Colonic mucosa (tissue), 4 donors: ENCODE measurements around the gene PCYT1A. TPM values are rescaled to one million over a fixed set of nuclear protein-coding genes. Genes with fewer than 3 reads are reported as not detected.

Experiments used
- DNase-seq: peaks from one replicate; pipeline ENCODE4 v3.0.0-alpha.2; 2020
- H3K27ac ChIP-seq: fragments of 200-600 bp; one replicate; pipeline ENCODE4 v1.8.0; 2021
- H3K27me3 ChIP-seq: fragments of 200-600 bp; one replicate; pipeline ENCODE4 v1.8.0; 2021
- H3K36me3 ChIP-seq: fragments of 200-600 bp; one replicate; pipeline ENCODE4 v1.8.0; 2021
- H3K4me1 ChIP-seq: fragments of 200-600 bp; one replicate; pipeline ENCODE4 v1.8.0; 2021; ENCODE audit warnings: mild to moderate bottlenecking
- H3K4me3 ChIP-seq: fragments of 200-600 bp; one replicate; pipeline ENCODE4 v1.8.0; 2021
- H3K9ac ChIP-seq, 2 donors: one replicate each; pipeline ENCODE4 v1.7.0; 2013; ENCODE audit warnings: control low read depth in 2 of 2, low read depth in 2 of 2, low read length in 2 of 2
- H3K9me3 ChIP-seq: fragments of 200-600 bp; one replicate; pipeline ENCODE4 v1.8.0; 2021
- CTCF ChIP-seq: fragments of 200-600 bp; IDR thresholded peaks from one replicate; pipeline ENCODE4 v1.8.0; 2022; ENCODE audit warnings: antibody characterized with exemption, mild to moderate bottlenecking
- intact Hi-C: fragments of 100-400 bp; cut with DNase I; formaldehyde crosslinking; loops from one replicate; pipeline ENCODE4 v1.14.1; 2022
- total RNA-seq, 2 donors: library from RNA; stranded (reverse); fragmentation: NEBNext Ultra II Directional in 1 of 2; extraction: Animal tissue kit (Norgen Biotek cat#: 25700) in 1 of 2; gene quantifications; one replicate each; pipeline ENCODE4 v1.2.1, GENCODE V29; 2021
- donor health status: healthy.
- donor health status: DM: no; HTN: no; CAD: no.
- donor health status: DM: no; HTN: no; CAD: no.

Gene PCYT1A
- total RNA-seq, 2 donors from 2014 or later = 56.1 to 61.5 TPM

GRCh38 chr3:196219194-196219969 lies 68.1 kb downstream of the PCYT1A start:
- peak overlapping the region; percentile 33 for H3K27ac ChIP-seq
- H3K9me3 ChIP-seq = no peaks in the 10 kb centered on the region
- peaks cover 22% of the 10 kb centered on the region for H3K4me1 ChIP-seq
- H3K27me3 ChIP-seq = no peaks in the 10 kb centered on the region
- no peak for TF ChIP-seq CTCF
- intact Hi-C loops = no loop called here
- H3K9ac ChIP-seq = peak overlapping the region in 1 of 2 donors; percentile 51
- DNase-seq = peak; percentile 57
- H3K36me3 ChIP-seq = no peaks in the 10 kb centered on the region
- peak overlapping the region; percentile 18 for H3K4me3 ChIP-seq

- Histone ChIP-seq H3K27ac (no peak overlapping the region), H3K27me3 (no peaks in the 10 kb centered on the region), H3K4me1 (peaks cover 22% of the 10 kb centered on the region), H3K4me3 (no peak overlapping the region), H3K9ac (no peak overlapping the region), H3K9me3 (no peaks in the 10 kb centered on the region), H3K36me3 (no peaks in the 10 kb centered on the region)
- intact Hi-C loops = no loop called here
- DNase-seq = no peak
- no peak for TF ChIP-seq CTCF
These were observed 69.3 kb downstream of the PCYT1A start for GRCh38 chr3:196218155-196218712.

GRCh38 chr3:196217307-196218154 lies 70.0 kb downstream of the PCYT1A start:
- Histone ChIP-seq H3K27ac (no peak overlapping the region), H3K27me3 (no peaks in the 10 kb centered on the region), H3K9me3 (no peaks in the 10 kb centered on the region), H3K36me3 (no peaks in the 10 kb centered on the region), H3K4me3 (no peak overlapping the region), H3K9ac (peak overlapping the region in 1 of 2 donors; percentile 40), H3K4me1 (peaks cover 22% of the 10 kb centered on the region)
- DNase-seq = no peak
- intact Hi-C loops = no loop called here
- no peak for TF ChIP-seq CTCF

GRCh38 chr3:196216681-196217211 lies 70.8 kb downstream of the PCYT1A start:
- TF ChIP-seq CTCF = no peak
- Histone ChIP-seq H3K9me3 (no peaks in the 10 kb centered on the region), H3K36me3 (no peaks in the 10 kb centered on the region), H3K4me1 (peaks cover 22% of the 10 kb centered on the region), H3K4me3 (peak overlapping the region; percentile 27), H3K9ac (peak overlapping the region; percentile 40 to 43), H3K27ac (no peak overlapping the region), H3K27me3 (no peaks in the 10 kb centered on the region)
- DNase-seq = no peak
- intact Hi-C loops = no loop called here

- no peaks in the 10 kb centered on the region for H3K9me3 ChIP-seq
- intact Hi-C loops = no loop called here
- H3K27ac ChIP-seq = no peak within 1 kb of the TSS
- TF ChIP-seq CTCF = no peak
- peak within 1 kb of the TSS; percentile 27 for H3K4me3 ChIP-seq
- H3K9ac ChIP-seq = peak within 1 kb of the TSS; percentile 40 to 43
- no peaks in the 10 kb centered on the region for H3K36me3 ChIP-seq
- no peaks in the 10 kb centered on the region for H3K27me3 ChIP-seq
- peak; percentile 71 for DNase-seq
- peaks cover 22% of the 10 kb centered on the region for H3K4me1 ChIP-seq
These were observed 71.4 kb downstream of the PCYT1A start, which contains the start of gene SLC51A for GRCh38 chr3:196216089-196216564. Gene SLC51A (plus strand): TSS chr3:196216534. CDS start chr3:196216713, 179 bp downstream.
